OCI-LY3 (cell line): ENCODE data around the gene SEC16B.

Source experiments
- H2AFZ ChIP-seq: fragments of 200-600, 300-600 bp; shearing (Covaris generic); 2 replicates; pipeline ENCODE4 v1.6.0; 2014; ENCODE audit warnings: antibody characterized with exemption, low read depth, low read length
- H3K27ac ChIP-seq: fragments of 200-600, 300-600 bp; sonication (generic); 2 replicates; pipeline ENCODE4 v1.5.1; 2014; ENCODE audit warnings: mild to moderate bottlenecking, low read length, moderate library complexity, mixed read lengths
- H3K27me3 ChIP-seq: fragments of 200-600, 300-600 bp; sonication (generic); 2 replicates; pipeline ENCODE4 v1.6.1; 2014; ENCODE audit warnings: low read depth, low read length, mixed read lengths
- H3K36me3 ChIP-seq: fragments of 200-600, 300-600 bp; sonication (generic); replicated peaks from 2 replicates; pipeline ENCODE3; 2014; ENCODE audit warnings: low read depth, low read length, mixed read lengths
- H3K4me1 ChIP-seq: fragments of 300-600, 200-600 bp; sonication (generic); 2 replicates; pipeline ENCODE4 v1.6.1; 2014; ENCODE audit warnings: low read length, mixed read lengths
- H3K4me2 ChIP-seq: fragments of 200-600, 300-600 bp; sonication (generic); 2 replicates; pipeline ENCODE4 v1.6.1; 2014; ENCODE audit warnings: low read length, mixed read lengths
- H3K4me3 ChIP-seq: fragments of 300-600, 200-600 bp; sonication (generic); 2 replicates; pipeline ENCODE4 v1.5.1; 2014; ENCODE audit warnings: antibody characterized with exemption, mild to moderate bottlenecking, low read length, moderate library complexity
- H3K79me2 ChIP-seq: fragments of 300-600, 200-600 bp; shearing (Covaris generic); 2 replicates; pipeline ENCODE4 v1.6.1; 2014; ENCODE audit warnings: mild to moderate bottlenecking, low read length, mixed read lengths
- H3K9ac ChIP-seq: fragments of 300-600, 200-600 bp; shearing (Covaris generic); 2 replicates; pipeline ENCODE4 v1.6.0; 2014; ENCODE audit warnings: mild to moderate bottlenecking, low read length, moderate library complexity
- H3K9me3 ChIP-seq: fragments of 200-600, 300-600 bp; shearing (Covaris generic); 2 replicates; pipeline ENCODE4 v1.6.1; 2014; ENCODE audit warnings: low read length, mixed read lengths; ENCODE audit not compliant: insufficient read depth
- H4K20me1 ChIP-seq: fragments of 200-600, 300-600 bp; sonication (generic); 2 replicates; pipeline ENCODE4 v1.6.1; 2016; ENCODE audit warnings: low read length, mixed read lengths; ENCODE audit not compliant: insufficient read depth
- EZH2phosphoT487 ChIP-seq: fragments of 200-600 bp; shearing (Covaris generic); IDR thresholded peaks from 2 replicates; pipeline ENCODE4 v1.6.1; 2018; ENCODE audit warnings: antibody characterized with exemption, mixed run types, low read depth
- TF ChIP-seq, protein P1 (sequence below): fragments of 200-600, 300-600 bp; sonication (generic); IDR thresholded peaks from 2 replicates; pipeline ENCODE4 v1.5.1; 2014; ENCODE audit warnings: antibody characterized with exemption, low read length, low read depth

The SEC16B gene

DNA sequence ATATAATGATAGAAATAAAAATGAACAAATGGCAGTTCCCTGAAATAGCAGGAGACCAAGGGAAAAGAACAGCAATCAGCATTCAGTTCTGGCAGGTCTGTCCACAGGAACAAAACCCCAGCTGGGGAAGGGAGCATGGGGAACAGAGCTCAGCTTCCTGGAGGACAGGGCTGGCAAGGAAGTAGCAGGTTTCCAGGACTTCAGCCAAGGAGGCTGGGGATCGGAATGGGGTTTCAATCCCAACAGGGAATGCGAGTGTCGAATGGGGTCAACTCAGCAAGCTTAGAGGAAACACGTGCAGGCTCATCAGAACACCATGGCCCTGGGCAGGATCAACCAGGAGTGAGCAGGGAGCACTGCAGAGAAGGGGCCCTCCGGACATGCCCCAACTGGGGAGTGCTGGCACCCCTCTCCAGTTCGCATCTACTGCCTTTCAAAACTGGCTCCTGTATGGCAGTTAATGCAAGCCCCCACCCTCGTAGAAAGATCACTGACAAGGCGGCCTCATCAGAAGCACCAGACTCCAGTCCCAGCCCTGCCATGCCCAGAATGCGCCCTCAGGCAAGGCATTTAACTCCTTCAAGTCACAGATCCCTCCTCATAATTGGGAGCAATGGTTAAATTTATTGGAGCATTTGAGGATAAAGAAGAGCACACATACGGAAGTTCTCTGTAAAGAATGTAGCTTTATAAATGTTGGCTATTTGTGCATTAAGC is 72.4 kb downstream of the SEC16B start:
- Histone ChIP-seq H3K36me3 (no peaks in the 10 kb centered on the region), H4K20me1 (no peaks in the 10 kb centered on the region), H3K27ac (no peak overlapping the region), H2AFZ (no peak overlapping the region), H3K27me3 (peaks cover 29% of the 10 kb centered on the region), H3K79me2 (no peaks in the 10 kb centered on the region), H3K4me3 (no peak overlapping the region), H3K4me1 (no peaks in the 10 kb centered on the region), H3K9ac (no peak overlapping the region), H3K4me2 (no peak overlapping the region), H3K9me3 (no peaks in the 10 kb centered on the region)
- no peak for TF ChIP-seq EZH2phosphoT487
- TF ChIP-seq, protein P1, sequence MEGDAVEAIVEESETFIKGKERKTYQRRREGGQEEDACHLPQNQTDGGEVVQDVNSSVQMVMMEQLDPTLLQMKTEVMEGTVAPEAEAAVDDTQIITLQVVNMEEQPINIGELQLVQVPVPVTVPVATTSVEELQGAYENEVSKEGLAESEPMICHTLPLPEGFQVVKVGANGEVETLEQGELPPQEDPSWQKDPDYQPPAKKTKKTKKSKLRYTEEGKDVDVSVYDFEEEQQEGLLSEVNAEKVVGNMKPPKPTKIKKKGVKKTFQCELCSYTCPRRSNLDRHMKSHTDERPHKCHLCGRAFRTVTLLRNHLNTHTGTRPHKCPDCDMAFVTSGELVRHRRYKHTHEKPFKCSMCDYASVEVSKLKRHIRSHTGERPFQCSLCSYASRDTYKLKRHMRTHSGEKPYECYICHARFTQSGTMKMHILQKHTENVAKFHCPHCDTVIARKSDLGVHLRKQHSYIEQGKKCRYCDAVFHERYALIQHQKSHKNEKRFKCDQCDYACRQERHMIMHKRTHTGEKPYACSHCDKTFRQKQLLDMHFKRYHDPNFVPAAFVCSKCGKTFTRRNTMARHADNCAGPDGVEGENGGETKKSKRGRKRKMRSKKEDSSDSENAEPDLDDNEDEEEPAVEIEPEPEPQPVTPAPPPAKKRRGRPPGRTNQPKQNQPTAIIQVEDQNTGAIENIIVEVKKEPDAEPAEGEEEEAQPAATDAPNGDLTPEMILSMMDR: no peak
